Rectal smooth muscle tissue (tissue), 1 donor: ENCODE measurements around the gene TEX28.

Source experiments
- H3K27ac ChIP-seq: one replicate; pipeline ENCODE4 v1.7.0; 2013; ENCODE audit warnings: low read depth, low read length, inconsistent platforms
- H3K27me3 ChIP-seq: one replicate; pipeline ENCODE4 v1.7.0; 2013; ENCODE audit warnings: low read length; ENCODE audit not compliant: control insufficient read depth, insufficient read depth
- H3K36me3 ChIP-seq: one replicate; pipeline ENCODE4 v1.7.0; 2013; ENCODE audit warnings: low read length; ENCODE audit not compliant: control insufficient read depth, insufficient read depth
- H3K4me1 ChIP-seq: one replicate; pipeline ENCODE4 v1.7.0; 2013; ENCODE audit warnings: low read length; ENCODE audit not compliant: control insufficient read depth, insufficient read depth
- H3K4me3 ChIP-seq: one replicate; pipeline ENCODE4 v1.7.0; 2013; ENCODE audit warnings: low read length
- H3K9ac ChIP-seq: one replicate; pipeline ENCODE4 v1.7.0; 2013; ENCODE audit warnings: low read length

Gene TEX28

GRCh38 chrX:154323537-154323936 is 28.6 kb upstream of the TEX28 start:
- H3K9ac ChIP-seq: no peak overlapping the region
- H3K27ac ChIP-seq: no peak overlapping the region
- no peak overlapping the region for H3K4me3 ChIP-seq
- H3K4me1 ChIP-seq: no peaks in the 10 kb centered on the region
- no peaks in the 10 kb centered on the region for H3K27me3 ChIP-seq
- no peaks in the 10 kb centered on the region for H3K36me3 ChIP-seq

GRCh38 chrX:154322890-154323289 is 28.0 kb upstream of the TEX28 start:
- Histone ChIP-seq H3K4me1 (no peaks in the 10 kb centered on the region), H3K36me3 (no peaks in the 10 kb centered on the region), H3K9ac (no peak overlapping the region), H3K4me3 (no peak overlapping the region), H3K27ac (no peak overlapping the region), H3K27me3 (no peaks in the 10 kb centered on the region)

- Histone ChIP-seq H3K4me1 (no peaks in the 10 kb centered on the region), H3K9ac (no peak overlapping the region), H3K36me3 (no peaks in the 10 kb centered on the region), H3K4me3 (no peak overlapping the region), H3K27me3 (no peaks in the 10 kb centered on the region), H3K27ac (no peak overlapping the region)
Measured at GRCh38 chrX:154321594-154321993, 26.7 kb upstream of the TEX28 start.

DNA sequence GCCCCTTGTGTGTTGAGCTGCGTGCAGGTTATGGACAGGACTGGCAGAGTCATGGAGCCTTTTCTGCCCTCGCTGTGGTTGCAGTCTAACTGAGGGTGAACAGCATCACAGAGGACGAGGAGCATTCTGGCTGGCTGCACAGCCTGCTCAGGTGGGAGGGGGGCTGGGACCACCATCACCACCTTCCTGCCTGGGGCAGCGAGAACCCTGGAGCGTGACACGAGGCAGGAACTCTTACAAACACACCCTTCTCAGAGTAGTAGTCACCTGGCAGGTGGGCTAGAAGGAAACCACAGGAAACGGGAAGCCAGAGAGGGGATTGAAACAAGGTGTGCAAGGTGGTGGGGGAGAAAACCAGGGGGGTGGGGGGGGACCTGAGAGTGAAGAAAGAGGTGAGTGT is 26.2 kb upstream of the TEX28 start:
- Histone ChIP-seq H3K27me3 (no peaks in the 10 kb centered on the region), H3K9ac (no peak overlapping the region), H3K36me3 (no peaks in the 10 kb centered on the region), H3K27ac (no peak overlapping the region), H3K4me3 (no peak overlapping the region), H3K4me1 (no peaks in the 10 kb centered on the region)

DNA sequence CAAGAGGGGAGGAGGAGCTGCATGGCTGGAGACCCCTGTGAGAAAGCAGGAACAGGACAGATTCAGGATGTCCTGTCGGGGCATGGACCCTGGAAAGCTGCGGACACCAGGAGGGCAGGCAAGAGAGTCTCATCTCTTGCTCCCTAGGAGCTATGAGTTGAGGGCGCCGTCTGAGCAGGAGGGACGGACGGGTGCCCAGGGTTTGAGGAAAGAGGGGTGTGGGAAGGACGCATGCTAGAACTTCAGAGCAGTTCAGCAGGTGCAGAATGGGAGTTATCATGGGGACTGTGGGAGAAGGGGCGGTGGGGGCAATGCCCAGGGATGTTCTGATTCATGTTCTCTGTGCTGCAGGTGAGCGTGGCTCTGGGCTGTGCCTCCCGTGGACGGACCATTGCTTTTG is 25.5 kb upstream of the TEX28 start:
- H3K27me3 ChIP-seq: no peaks in the 10 kb centered on the region

DNA sequence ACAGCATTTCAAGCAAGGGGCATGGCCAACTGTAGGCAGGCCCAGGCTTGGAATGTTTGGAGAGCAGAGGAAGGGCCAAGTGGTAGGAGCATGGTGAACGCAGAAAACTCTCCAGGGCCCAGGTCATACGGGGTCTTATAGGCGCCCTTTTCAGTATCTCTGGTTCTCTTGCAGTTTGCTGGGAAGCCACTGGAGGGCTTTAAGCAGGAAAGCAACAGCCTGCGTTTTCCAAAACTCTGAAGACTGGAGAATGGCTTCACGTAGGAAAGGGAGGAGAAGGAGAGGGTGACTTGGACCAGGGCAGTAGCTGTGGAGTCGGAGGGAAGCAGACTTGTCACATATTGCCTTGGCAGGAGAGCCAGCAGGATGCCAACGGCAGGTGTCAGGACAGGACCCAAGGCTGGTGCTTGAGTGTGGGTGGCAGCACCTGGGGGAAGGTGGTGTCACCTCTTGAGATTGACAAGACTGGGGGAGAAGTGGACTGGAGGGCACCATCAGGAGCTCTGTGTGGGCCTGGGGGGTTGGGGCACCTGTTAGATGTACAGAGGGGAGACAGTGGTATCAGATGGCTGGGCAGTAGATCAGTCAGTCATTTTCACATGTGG is 22.6 kb upstream of the TEX28 start:
- H3K36me3 ChIP-seq: no peaks in the 10 kb centered on the region
- H3K27ac ChIP-seq: no peak overlapping the region
- no peaks in the 10 kb centered on the region for H3K4me1 ChIP-seq
- H3K9ac ChIP-seq: no peak overlapping the region
- H3K4me3 ChIP-seq: no peak overlapping the region
- no peaks in the 10 kb centered on the region for H3K27me3 ChIP-seq

More for the DNA sequence above, 25.5 kb upstream of the TEX28 start:
- H3K36me3 ChIP-seq: no peaks in the 10 kb centered on the region
- H3K4me1 ChIP-seq: no peaks in the 10 kb centered on the region
- H3K4me3 ChIP-seq: no peak overlapping the region
- H3K27ac ChIP-seq: no peak overlapping the region
- no peak overlapping the region for H3K9ac ChIP-seq

DNA sequence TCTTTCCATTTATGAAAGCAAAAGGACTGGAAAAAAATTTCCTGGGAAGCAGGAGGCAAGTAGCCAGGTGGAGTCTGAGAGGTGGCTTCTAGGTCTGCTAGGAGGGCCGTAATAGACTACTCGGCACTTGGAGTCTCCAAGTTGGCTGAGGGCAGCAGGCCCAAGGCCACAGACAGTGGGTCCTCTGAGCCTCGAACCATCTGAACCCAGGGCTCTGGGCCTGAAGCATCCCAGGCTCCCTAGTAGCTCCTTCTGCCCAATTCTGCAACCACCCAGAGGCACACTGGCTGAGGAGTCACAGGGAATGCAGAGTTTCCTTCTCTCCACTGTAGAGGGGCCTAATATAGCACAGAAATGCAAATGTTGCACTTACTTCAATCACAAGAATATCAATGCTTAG is 20.5 kb upstream of the TEX28 start:
- H3K4me1 ChIP-seq: no peaks in the 10 kb centered on the region
- no peaks in the 10 kb centered on the region for H3K36me3 ChIP-seq
- no peaks in the 10 kb centered on the region for H3K27me3 ChIP-seq
- H3K9ac ChIP-seq: no peak overlapping the region
- H3K4me3 ChIP-seq: no peak overlapping the region
- no peak overlapping the region for H3K27ac ChIP-seq

- no peaks in the 10 kb centered on the region for H3K4me1 ChIP-seq
- H3K9ac ChIP-seq: no peak overlapping the region
- no peaks in the 10 kb centered on the region for H3K36me3 ChIP-seq
- peaks cover 2% of the 10 kb centered on the region for H3K27me3 ChIP-seq
- H3K27ac ChIP-seq: no peak overlapping the region
- H3K4me3 ChIP-seq: no peak overlapping the region
Measured at GRCh38 chrX:154313147-154313546, 18.2 kb upstream of the TEX28 start.

DNA sequence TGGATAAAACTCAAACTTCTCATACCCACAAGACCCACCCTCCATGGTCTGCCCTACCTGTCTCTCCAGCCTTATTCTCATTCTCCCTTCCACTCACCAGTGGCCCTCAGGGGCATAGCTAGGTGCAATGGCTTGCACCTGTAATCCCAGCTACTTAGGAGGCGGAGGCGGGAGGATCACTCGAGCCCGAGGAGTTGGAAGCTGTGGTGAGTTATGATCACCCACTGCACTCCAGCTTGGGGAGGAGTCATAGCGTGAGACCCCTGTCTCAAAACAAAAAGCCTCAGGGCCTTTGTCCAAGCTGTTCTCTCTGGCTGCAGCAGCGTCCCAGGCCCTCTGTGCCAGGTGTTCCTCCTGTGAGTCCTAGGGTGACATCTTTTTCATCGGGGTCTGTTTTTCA is 17.2 kb upstream of the TEX28 start:
- peaks cover 5% of the 10 kb centered on the region for H3K27me3 ChIP-seq
- H3K27ac ChIP-seq: no peak overlapping the region
- no peaks in the 10 kb centered on the region for H3K4me1 ChIP-seq
- no peak overlapping the region for H3K9ac ChIP-seq
- H3K36me3 ChIP-seq: no peaks in the 10 kb centered on the region
- no peak overlapping the region for H3K4me3 ChIP-seq

GRCh38 chrX:154310616-154311536 is 16.0 kb upstream of the TEX28 start:
- Histone ChIP-seq H3K9ac (no peak overlapping the region), H3K4me1 (no peaks in the 10 kb centered on the region), H3K27me3 (peaks cover 5% of the 10 kb centered on the region)

DNA sequence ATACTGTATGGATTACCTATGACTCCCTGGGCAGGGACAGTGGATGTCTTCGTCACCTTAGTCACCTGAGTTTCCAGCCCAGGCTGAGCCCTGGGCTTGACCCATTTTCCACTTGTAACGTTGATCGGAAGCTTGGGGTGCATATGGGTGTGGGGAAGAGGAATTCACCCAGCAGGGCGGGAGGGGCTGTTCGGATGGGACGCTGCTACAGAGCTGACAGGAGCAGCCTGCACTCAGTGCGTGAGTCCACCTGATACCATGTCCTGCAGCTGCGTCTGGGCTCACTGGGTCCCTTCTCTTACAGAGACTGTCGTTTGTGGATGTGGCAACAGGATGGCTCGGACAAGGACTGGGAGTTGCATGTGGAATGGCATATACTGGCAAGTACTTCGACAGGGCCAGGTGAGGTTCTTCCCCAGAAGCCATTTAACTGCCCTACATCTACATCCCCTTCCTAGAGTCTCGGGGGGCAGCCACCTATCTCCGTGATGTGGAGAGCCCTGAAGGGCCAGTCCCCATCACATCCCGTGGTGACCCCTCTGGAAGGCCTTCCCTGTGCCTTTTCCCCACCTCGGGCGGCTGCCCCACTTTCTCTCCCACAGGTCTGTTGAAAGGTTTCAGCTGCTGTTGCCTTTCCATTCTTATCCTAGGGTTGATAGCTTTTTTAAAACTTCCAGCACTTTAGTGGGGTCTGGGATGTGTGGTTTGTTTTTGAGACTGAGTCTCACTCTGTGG is 14.3 kb upstream of the TEX28 start:
- Histone ChIP-seq H3K9ac (no peak overlapping the region), H3K27me3 (peaks cover 5% of the 10 kb centered on the region), H3K4me3 (no peak overlapping the region), H3K4me1 (no peaks in the 10 kb centered on the region), H3K27ac (no peak overlapping the region), H3K36me3 (no peaks in the 10 kb centered on the region)

More at GRCh38 chrX:154310616-154311536, 16.0 kb upstream of the TEX28 start:
- Histone ChIP-seq H3K27ac (no peak overlapping the region), H3K36me3 (no peaks in the 10 kb centered on the region), H3K4me3 (no peak overlapping the region)

DNA sequence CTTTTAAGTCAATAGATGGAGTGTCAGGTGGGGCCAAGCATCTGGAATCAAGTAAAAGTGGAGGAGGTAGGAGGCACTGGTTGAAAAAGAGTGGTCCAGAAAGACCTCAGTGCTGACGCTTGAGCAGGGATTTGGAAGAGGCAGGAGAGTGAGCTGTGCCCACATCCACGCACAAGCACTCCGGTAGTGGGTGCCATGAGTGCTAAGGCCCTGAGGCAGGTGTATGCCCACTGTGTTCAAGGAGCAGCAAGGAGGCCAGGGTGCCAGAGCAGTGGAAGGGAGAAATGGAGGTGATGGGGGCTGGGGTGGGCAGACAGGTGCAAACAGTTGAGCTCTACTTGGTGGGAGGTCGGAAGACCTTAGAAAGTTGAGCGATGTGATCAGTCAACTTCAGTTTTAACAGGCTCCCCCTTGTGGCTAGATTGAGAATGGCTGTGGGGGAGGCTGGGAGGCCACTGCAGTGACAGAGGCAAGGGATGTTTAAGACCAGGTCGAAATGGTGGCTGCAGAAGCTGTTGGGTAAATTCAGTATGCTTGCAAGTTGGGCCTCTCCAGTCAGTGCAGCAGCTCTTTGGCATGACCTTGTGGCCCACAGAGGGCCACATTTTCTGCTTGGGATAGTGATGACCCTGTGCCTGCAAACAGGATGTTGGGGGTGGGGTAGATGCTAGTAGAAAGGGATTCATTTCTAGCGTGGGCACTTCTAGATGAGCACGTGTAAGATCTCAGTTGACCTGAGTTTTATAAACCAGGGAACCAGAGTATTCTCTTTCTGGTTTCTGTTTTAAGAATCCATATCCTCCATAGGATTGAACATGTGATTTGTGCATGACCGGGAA is 13.4 kb upstream of the TEX28 start:
- H3K27ac ChIP-seq: no peak overlapping the region
- no peak overlapping the region for H3K4me3 ChIP-seq
- H3K9ac ChIP-seq: no peak overlapping the region
- no peaks in the 10 kb centered on the region for H3K36me3 ChIP-seq
- peaks cover 5% of the 10 kb centered on the region for H3K27me3 ChIP-seq
- no peaks in the 10 kb centered on the region for H3K4me1 ChIP-seq
